ENCODE data around the gene CBX2. TPM values are rescaled to one million over a fixed set of nuclear protein-coding genes. Genes with fewer than 3 reads are reported as not detected.
"Not testable (repeated sequence)": the region's sequence is repeated elsewhere in the genome, so short reads cannot be mapped to it uniquely, and the experiment has no call there.

CBX2 gene
- total RNA-seq, 1 donor from 2014 or later, result 7.6 TPM

- intact Hi-C loops (cut with micrococcal nuclease), result no loop called here
Measured at GRCh38 chr17:79769570-79770506, 8.1 kb upstream of the CBX2 start.

DNA sequence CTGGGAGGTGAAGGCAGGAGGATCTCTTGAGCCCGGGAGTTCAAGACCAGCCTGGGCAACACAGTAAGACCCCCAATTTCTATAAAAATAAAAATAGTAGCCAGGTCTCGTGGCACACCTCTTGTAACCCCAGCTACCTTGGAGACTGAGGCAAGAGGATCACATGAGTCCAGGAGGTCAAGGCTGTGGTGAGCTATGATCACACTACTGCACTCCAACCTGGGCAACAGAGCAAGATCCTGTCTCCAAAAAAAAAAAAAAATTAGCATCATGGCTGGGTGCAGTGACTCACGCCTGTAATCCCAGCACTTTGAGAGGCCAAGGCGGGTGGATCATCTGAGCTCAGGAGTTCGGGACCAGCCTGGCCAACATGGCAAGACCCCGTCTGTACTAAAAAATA is 6.7 kb upstream of the CBX2 start:
- intact Hi-C loops (cut with micrococcal nuclease), result no loop called here

GRCh38 chr17:79772726-79773125 is 5.2 kb upstream of the CBX2 start:
- intact Hi-C loops (cut with micrococcal nuclease), result not testable (repeated sequence)

GRCh38 chr17:79774561-79774975 is 3.4 kb upstream of the CBX2 start:
- intact Hi-C loops (cut with micrococcal nuclease), result no loop called here

- intact Hi-C loops (cut with micrococcal nuclease), result no loop called here
Measured at GRCh38 chr17:79775632-79776031, 2.3 kb upstream of the CBX2 start.

- intact Hi-C loops (cut with micrococcal nuclease), result no loop called here
Measured at GRCh38 chr17:79776376-79777119, 1.4 kb upstream of the CBX2 start.

DNA sequence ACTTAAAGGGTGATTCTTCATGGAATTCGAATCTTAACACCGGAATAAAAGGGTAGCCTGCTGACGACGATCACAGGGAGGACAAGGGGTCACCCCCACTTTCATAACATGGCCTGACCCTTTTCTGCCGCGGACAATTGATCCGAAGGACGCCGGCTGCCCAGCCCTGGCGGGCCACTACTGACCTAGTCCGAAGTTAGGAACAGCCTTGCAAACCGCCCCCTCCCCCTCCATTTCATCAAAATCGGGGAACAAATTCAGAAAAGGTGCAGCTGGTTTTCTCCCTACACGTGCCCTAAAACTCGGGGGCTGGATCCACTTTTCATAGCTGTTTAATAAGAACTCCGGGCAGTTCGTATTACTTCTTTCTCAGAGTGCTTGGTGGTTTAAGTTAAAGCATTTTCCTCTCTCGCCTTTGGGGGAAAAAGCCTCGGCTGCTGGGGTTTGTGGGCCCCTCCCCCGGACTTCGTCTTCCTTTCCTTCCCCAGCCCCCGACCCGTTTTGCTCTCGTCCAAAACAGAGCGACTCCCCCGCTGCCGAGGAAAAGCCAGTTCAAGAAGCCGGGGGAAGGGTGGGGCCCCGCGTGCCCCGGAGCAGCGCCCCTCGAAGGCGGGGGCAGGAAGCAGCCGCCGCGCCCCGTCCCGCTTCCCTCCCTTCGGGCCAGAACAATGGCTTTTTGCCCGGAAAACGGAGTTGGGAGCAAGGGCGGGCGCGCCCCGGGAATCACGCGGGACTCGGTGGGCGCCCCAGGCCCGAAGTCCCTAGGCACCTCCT is 641 bp upstream of the CBX2 start:
- intact Hi-C loops (cut with micrococcal nuclease), result no loop called here

GRCh38 chr17:79778504-79779083 is 646 bp downstream of the CBX2 start:
- intact Hi-C loops (cut with micrococcal nuclease), result loop anchor here (1.0 kb wide), 1 partner anchor 19 kb away; the partner anchor contains the start of gene CBX8

GRCh38 chr17:79779084-79779529 is 1.2 kb downstream of the CBX2 start:
- intact Hi-C loops (cut with micrococcal nuclease), result no loop called here

- intact Hi-C loops (cut with micrococcal nuclease), result no loop called here
Measured at GRCh38 chr17:79779661-79780365, 1.9 kb downstream of the CBX2 start.

- intact Hi-C loops (cut with micrococcal nuclease), result no loop called here
Measured at GRCh38 chr17:79781012-79781650, 3.2 kb downstream of the CBX2 start.

DNA sequence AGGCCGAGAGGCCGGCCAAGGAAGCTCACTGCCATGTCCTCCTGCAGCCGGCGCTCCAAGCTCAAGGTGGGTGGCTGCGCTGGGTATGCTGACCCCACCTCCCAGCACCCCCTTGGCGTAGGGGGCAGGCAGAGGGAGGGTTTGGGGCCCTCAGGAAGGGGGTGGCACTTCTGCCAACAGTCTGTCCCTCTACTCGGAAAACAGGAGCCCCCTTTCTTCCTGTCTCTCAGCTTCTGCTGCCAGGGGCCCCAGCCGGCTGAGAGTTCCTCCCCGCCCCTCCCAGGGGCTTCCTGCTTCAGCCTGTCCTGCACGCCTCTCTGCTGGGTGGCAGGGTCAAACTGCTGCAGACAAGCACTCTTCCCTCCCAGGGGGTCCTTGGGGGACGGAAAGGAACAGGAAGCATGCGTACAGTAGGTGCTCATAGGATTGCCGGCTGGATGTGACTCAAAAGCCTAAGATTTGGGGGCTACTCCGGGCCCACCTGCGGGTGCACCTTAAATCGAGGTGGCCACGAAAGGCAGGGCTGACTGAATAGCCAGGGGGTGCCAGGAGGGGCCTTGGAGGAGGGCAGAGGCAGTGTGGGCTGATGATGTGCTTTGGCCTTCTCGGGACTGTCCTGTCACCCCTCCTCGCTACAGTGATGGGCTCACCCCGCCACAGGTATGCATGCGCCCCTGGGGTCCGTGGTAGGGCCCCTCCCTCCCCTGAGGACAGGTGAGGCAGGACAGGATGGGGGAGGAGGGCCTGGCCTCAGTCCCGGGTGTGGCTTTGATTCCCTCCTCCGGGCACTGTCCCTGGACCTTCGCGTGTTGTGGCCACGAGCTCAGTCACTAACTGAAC is 4.0 kb downstream of the CBX2 start:
- intact Hi-C loops (cut with micrococcal nuclease), result no loop called here

DNA sequence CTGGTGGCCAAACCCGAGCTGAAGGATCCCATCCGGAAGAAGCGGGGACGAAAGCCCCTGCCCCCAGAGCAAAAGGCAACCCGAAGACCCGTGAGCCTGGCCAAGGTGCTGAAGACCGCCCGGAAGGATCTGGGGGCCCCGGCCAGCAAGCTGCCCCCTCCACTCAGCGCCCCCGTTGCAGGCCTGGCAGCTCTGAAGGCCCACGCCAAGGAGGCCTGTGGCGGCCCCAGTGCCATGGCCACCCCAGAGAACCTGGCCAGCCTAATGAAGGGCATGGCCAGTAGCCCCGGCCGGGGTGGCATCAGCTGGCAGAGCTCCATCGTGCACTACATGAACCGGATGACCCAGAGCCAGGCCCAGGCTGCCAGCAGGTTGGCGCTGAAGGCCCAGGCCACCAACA is 5.9 kb downstream of the CBX2 start:
- intact Hi-C loops (cut with micrococcal nuclease), result no loop called here

- intact Hi-C loops (cut with micrococcal nuclease), result no loop called here
Measured at GRCh38 chr17:79784353-79785016, 6.5 kb downstream of the CBX2 start.

DNA sequence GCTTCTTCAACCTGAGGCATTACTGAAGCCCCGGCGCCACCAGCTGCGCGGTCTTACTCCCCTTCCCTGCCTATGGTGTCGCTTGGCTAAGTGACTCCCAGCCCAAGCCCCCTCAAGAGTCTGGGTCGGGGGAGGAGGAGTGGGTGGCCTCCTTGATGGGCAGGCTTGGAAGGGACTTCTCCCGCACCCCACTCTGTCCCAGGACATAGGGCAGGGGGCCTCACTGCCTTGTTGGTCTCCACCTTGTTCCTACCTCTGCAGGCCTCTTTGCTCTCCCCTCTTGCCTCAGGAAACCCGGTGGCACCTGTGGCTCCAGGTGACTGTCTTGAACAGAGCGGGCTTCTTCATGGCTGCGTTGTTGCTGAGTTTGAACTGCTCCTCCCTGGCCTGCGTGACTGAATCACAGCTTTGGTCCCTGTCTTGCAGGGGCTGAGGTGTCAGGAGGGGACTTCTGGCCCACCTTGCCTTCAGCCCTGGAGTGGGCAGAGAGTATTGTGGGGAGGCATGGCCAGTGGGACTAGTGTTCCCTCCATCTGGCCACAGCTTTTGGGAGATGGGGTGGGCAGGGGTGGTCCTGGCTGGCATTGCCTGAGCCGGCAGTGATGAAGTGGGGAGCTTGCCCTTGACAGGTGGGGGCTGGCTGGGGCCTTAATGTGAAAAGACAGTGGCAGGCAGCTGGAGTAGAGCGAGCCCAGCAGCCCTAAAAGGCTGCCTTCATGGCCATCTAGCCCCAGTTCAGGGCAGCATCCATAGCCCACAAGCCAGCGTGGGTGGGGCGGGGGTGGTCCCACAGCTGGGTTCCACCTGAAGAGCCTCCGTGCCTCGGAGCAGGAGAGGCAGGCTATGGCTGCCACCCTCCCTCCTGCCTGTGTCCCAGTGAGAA is 7.3 kb downstream of the CBX2 start:
- intact Hi-C loops (cut with micrococcal nuclease), result no loop called here

DNA sequence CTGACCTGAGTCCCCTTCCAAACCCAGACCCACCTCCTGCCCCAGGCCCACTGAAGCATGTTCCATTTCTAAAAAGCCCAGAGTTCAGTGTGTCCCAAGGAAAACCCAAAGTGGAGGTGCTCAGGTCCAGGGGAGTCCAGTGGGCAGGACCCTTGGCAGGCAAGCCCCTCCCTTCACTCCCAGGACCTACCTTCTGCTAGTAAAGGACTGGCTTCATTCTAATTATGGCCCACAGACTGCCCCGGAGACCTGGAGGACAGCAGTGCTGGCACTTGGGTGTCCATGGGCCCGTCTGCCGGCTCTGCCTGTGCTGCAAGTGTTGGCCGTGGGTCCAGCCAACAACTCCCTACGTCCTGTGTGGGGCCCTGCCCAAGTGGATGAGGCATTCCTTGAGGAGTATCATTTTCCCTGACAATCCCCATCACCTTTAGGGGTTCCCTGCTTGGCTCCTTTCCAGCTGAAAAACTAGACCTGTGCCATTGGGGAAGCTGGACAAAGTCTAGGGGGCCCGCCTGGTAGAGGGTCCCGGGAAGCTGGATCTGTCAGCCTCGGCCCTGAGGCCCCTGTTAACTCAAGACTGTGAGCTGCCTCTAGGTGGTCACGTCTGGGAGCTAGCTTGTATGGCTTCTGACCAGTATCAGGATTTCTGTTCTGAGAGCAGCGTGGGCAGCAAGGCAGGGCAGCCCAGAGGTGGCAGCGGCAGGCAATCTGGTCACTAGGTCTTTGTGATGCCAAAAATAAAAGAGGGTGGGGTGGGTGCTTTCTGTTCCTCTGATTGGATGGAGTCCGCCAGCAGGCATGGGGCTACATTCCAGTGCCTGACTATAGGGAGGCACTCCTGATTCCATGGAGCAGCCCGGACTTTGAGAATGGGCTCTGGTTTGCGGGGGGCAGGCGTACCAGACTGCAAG is 8.2 kb downstream of the CBX2 start:
- intact Hi-C loops (cut with micrococcal nuclease), result no loop called here
